HEK293 (cell line): ENCODE data around the gene SYT4.

ENCODE experiments used
- CTCF ChIA-PET: fragments of 350-600 bp; formaldehyde crosslinking; extraction: SDS; loops from one replicate; lab custom pipeline; 2021; ENCODE audit warnings: antibody characterized with exemption; lab: Yijun Ruan, JAX
- POLR2A ChIA-PET: fragments of 300-600 bp; formaldehyde crosslinking; extraction: SDS; loops from one replicate; lab custom pipeline; 2020; ENCODE audit warnings: antibody characterized with exemption, inconsistent platforms; lab: Yijun Ruan, JAX
- H3K27ac ChIP-seq: fragments of 200-500 bp; sonication (Bioruptor generic); 2 replicates; pipeline ENCODE4 v1.5.1; 2014; ENCODE audit warnings: low read depth, low read length, control low read depth, inconsistent platforms; ENCODE audit errors: extremely low read depth
- H3K36me3 ChIP-seq, 2 experiments: fragments of 200-500 bp in 1 of 2; sonication (Bioruptor generic) in 1 of 2; 1 replicate in 1 of 2; 2 replicates in 1 of 2; pipeline ENCODE4 v1.5.1; 2014 to 2017; ENCODE audit warnings: inconsistent platforms in 2 of 2, low read length in 2 of 2; ENCODE audit not compliant: control insufficient read depth in 2 of 2, insufficient read depth in 1 of 2
- H3K4me1 ChIP-seq: fragments of 200-500 bp; sonication (Bioruptor generic); 2 replicates; pipeline ENCODE4 v1.5.1; 2014; ENCODE audit warnings: mild to moderate bottlenecking, low read length, inconsistent platforms; ENCODE audit not compliant: control insufficient read depth, insufficient read depth
- H3K4me3 ChIP-seq: 2 replicates; pipeline ENCODE4 v1.5.1; 2011; ENCODE audit warnings: low read depth, mild to moderate bottlenecking, control low read depth, low read length, moderate library complexity
- H3K9me3 ChIP-seq: fragments of 200-500 bp; sonication (Bioruptor generic); 2 replicates; pipeline ENCODE4 v1.5.1; 2014; ENCODE audit warnings: low read depth, low read length, inconsistent platforms; ENCODE audit not compliant: control insufficient read depth, insufficient read depth
- CTCF ChIP-seq: fragments of 450-650 bp; formaldehyde crosslinking; IDR thresholded peaks from 2 replicates; pipeline ENCODE4 v1.5.1; 2016; ENCODE audit warnings: missing biosample characterization, missing genetic modification characterization
- GLIS2 ChIP-seq: fragments of 450-650 bp; formaldehyde crosslinking; IDR thresholded peaks from 2 replicates; pipeline ENCODE4 v1.5.1; 2016; ENCODE audit warnings: missing biosample characterization, missing genetic modification characterization
- KLF17 ChIP-seq: fragments of 450-650 bp; formaldehyde crosslinking; IDR thresholded peaks from 2 replicates; pipeline ENCODE4 v1.5.1; 2016; ENCODE audit warnings: missing biosample characterization, missing genetic modification characterization
- PRDM1 ChIP-seq: fragments of 450-650 bp; formaldehyde crosslinking; IDR thresholded peaks from 2 replicates; pipeline ENCODE4; 2016; ENCODE audit warnings: missing biosample characterization, missing genetic modification characterization
- PRDM10 ChIP-seq: fragments of 450-650 bp; formaldehyde crosslinking; IDR thresholded peaks from 2 replicates; pipeline ENCODE4 v1.5.1; 2016; ENCODE audit warnings: missing biosample characterization, missing genetic modification characterization
- SALL2 ChIP-seq: fragments of 450-650 bp; formaldehyde crosslinking; IDR thresholded peaks from 2 replicates; pipeline ENCODE4 v1.5.0; 2017; ENCODE audit warnings: missing biosample characterization, mild to moderate bottlenecking, missing genetic modification characterization, borderline replicate concordance
- SCRT2 ChIP-seq: fragments of 450-650 bp; formaldehyde crosslinking; IDR thresholded peaks from 2 replicates; pipeline ENCODE4 v1.5.1; 2016; ENCODE audit warnings: missing biosample characterization, missing genetic modification characterization
- SP7 ChIP-seq: fragments of 450-650 bp; formaldehyde crosslinking; IDR thresholded peaks from 2 replicates; pipeline ENCODE4 v1.5.1; 2016; ENCODE audit warnings: missing biosample characterization, missing genetic modification characterization
- ZBTB17 ChIP-seq: fragments of 450-650 bp; formaldehyde crosslinking; IDR thresholded peaks from 2 replicates; pipeline ENCODE4 v1.5.1; 2016; ENCODE audit warnings: missing biosample characterization, missing genetic modification characterization
- ZFP37 ChIP-seq: fragments of 450-650 bp; formaldehyde crosslinking; IDR thresholded peaks from 2 replicates; pipeline ENCODE4 v1.5.1; 2016; ENCODE audit warnings: missing biosample characterization, missing genetic modification characterization
- ZFP41 ChIP-seq: fragments of 450-650 bp; formaldehyde crosslinking; IDR thresholded peaks from 2 replicates; pipeline ENCODE4 v1.5.1; 2016; ENCODE audit warnings: missing biosample characterization, missing genetic modification characterization, borderline replicate concordance
- ZIC2 ChIP-seq: fragments of 450-650 bp; formaldehyde crosslinking; IDR thresholded peaks from 2 replicates; pipeline ENCODE4 v1.5.1; 2016; ENCODE audit warnings: missing biosample characterization, missing genetic modification characterization
- ZNF2 ChIP-seq: fragments of 450-650 bp; formaldehyde crosslinking; IDR thresholded peaks from 2 replicates; pipeline ENCODE4 v1.5.1; 2016; ENCODE audit warnings: missing biosample characterization, missing genetic modification characterization
- ZNF211 ChIP-seq: fragments of 450-650 bp; formaldehyde crosslinking; IDR thresholded peaks from 2 replicates; pipeline ENCODE4 v1.5.1; 2016; ENCODE audit warnings: low read depth, missing biosample characterization, missing genetic modification characterization
- ZNF362 ChIP-seq: fragments of 450-650 bp; formaldehyde crosslinking; IDR thresholded peaks from 2 replicates; pipeline ENCODE4 v1.5.1; 2016; ENCODE audit warnings: missing biosample characterization, missing genetic modification characterization
- ZNF473 ChIP-seq: fragments of 450-650 bp; formaldehyde crosslinking; IDR thresholded peaks from 2 replicates; pipeline ENCODE4 v1.5.1; 2017; ENCODE audit warnings: missing biosample characterization, missing genetic modification characterization
- ZNF555 ChIP-seq: fragments of 450-650 bp; formaldehyde crosslinking; conservative IDR thresholded peaks from 2 replicates; pipeline ENCODE4 v1.5.1; 2017; ENCODE audit warnings: missing biosample characterization, mild to moderate bottlenecking, missing genetic modification characterization, inconsistent platforms
- ZNF558 ChIP-seq: fragments of 450-650 bp; formaldehyde crosslinking; IDR thresholded peaks from 2 replicates; pipeline ENCODE4 v1.5.1; 2016; ENCODE audit warnings: missing biosample characterization, missing genetic modification characterization
- ZNF639 ChIP-seq: fragments of 450-650 bp; formaldehyde crosslinking; IDR thresholded peaks from 2 replicates; pipeline ENCODE4 v1.5.1; 2016; ENCODE audit warnings: missing biosample characterization, missing genetic modification characterization
- ZNF654 ChIP-seq: fragments of 450-650 bp; formaldehyde crosslinking; IDR thresholded peaks from 2 replicates; pipeline ENCODE4 v1.5.1; 2016; ENCODE audit warnings: low read depth, missing biosample characterization, missing genetic modification characterization
- ZNF692 ChIP-seq: fragments of 450-650 bp; formaldehyde crosslinking; IDR thresholded peaks from 2 replicates; pipeline ENCODE4 v1.5.1; 2016; ENCODE audit warnings: missing biosample characterization, missing genetic modification characterization
- ZNF704 ChIP-seq: fragments of 450-650 bp; formaldehyde crosslinking; IDR thresholded peaks from 2 replicates; pipeline ENCODE4 v1.5.1; 2016; ENCODE audit warnings: missing biosample characterization, missing genetic modification characterization
- ZNF843 ChIP-seq: fragments of 450-650 bp; formaldehyde crosslinking; IDR thresholded peaks from 2 replicates; pipeline ENCODE4 v1.5.1; 2016; ENCODE audit warnings: missing biosample characterization, missing genetic modification characterization

Gene SYT4

GRCh38 chr18:43271593-43272432 lies 5.5 kb downstream of the SYT4 start:
- H3K9me3 ChIP-seq = no peaks in the 10 kb centered on the region
- no peaks in the 10 kb centered on the region for H3K4me1 ChIP-seq
- H3K36me3 ChIP-seq = no peaks in the 10 kb centered on the region
- H3K4me3 ChIP-seq = no peak overlapping the region
- CTCF ChIA-PET = interaction anchor here (0.6 to 5.2 kb wide), 38 partner anchors 9 to 1218 kb away, joined by 3 to 51 read pairs (median 3); no protein-coding TSS in a partner anchor
- POLR2A ChIA-PET = no interaction called here
- no peak overlapping the region for H3K27ac ChIP-seq
- no peak for TF ChIP-seq ZNF211 (tag by site-specific recombination)
- peak; percentile 56 for TF ChIP-seq ZNF654 (tag by site-specific recombination)
- TF ChIP-seq ZNF2 = no peak
- TF ChIP-seq PRDM10 (tag by site-specific recombination) = no peak
- no peak for TF ChIP-seq SCRT2 (tag by site-specific recombination)
- 0 out of 2 replicates have a peak, but pooled peaks have one; percentile 12 for TF ChIP-seq CTCF (tag by site-specific recombination)
- TF ChIP-seq, all 188 proteins: peak for 2

GRCh38 chr18:43267818-43268217 lies 9.5 kb downstream of the SYT4 start:
- CTCF ChIA-PET = no interaction called here
- H3K36me3 ChIP-seq = no peaks in the 10 kb centered on the region
- no peak for TF ChIP-seq SP7
- TF ChIP-seq ZNF704 (tag by site-specific recombination) = no peak
- no peak for TF ChIP-seq SALL2 (tag by site-specific recombination)
- TF ChIP-seq ZNF555 (tag by site-specific recombination) = no peak
- TF ChIP-seq ZNF639 (tag by site-specific recombination) = no peak
- TF ChIP-seq KLF17 (tag by site-specific recombination) = no peak
- TF ChIP-seq ZNF362 (tag by site-specific recombination) = no peak
- no peak for TF ChIP-seq ZFP41
- TF ChIP-seq ZNF843 (tag by site-specific recombination) = no peak
- no peak for TF ChIP-seq ZBTB17 (tag by site-specific recombination)
- TF ChIP-seq ZNF473 (tag by site-specific recombination) = no peak
- TF ChIP-seq ZFP37 (tag by site-specific recombination) = no peak
- TF ChIP-seq GLIS2 (tag by site-specific recombination) = no peak
- TF ChIP-seq ZIC2 (tag by site-specific recombination) = no peak
- no peak for TF ChIP-seq ZNF558 (tag by site-specific recombination)
- no peak for TF ChIP-seq PRDM1 (tag by site-specific recombination)
- TF ChIP-seq ZNF692 = no peak
- no peak overlapping the region for H3K4me3 ChIP-seq
- no peak overlapping the region for H3K27ac ChIP-seq
- POLR2A ChIA-PET = no interaction called here
- H3K4me1 ChIP-seq = no peaks in the 10 kb centered on the region
- H3K9me3 ChIP-seq = no peaks in the 10 kb centered on the region
